Amygdala (tissue), 56 donors: ENCODE results near the gene NPR2.

Experiments
- DNase-seq, 56 donors: peaks; one replicate each; lab custom pipeline; 2025; lab: John Stamatoyannopoulos, UW

NPR2 gene

GRCh38 chr9:35797311-35798109 is 6.1 kb downstream of the NPR2 start:
- no peak for DNase-seq

GRCh38 chr9:35798658-35799374 is 7.4 kb downstream of the NPR2 start:
- no peak for DNase-seq

GRCh38 chr9:35800530-35800929 is 9.1 kb downstream of the NPR2 start:
- DNase-seq = no peak

GRCh38 chr9:35801328-35802128 is 10.1 kb downstream of the NPR2 start:
- DNase-seq = no peak

GRCh38 chr9:35806101-35806500 is 14.7 kb downstream of the NPR2 start:
- DNase-seq = no peak

- no peak for DNase-seq
These were observed 17.0 kb downstream of the NPR2 start for GRCh38 chr9:35808433-35808832.

GRCh38 chr9:35810122-35810521 is 18.7 kb downstream of the NPR2 start:
- DNase-seq = no peak

GRCh38 chr9:35811381-35812024 is 20.1 kb downstream of the NPR2 start:
- DNase-seq = peak in 23 of 56 donors; percentile 11 to 88 (median 28)

GRCh38 chr9:35812025-35812602 is 20.7 kb downstream of the NPR2 start, which contains the start of gene SPAG8:
Gene SPAG8 (minus strand): TSS chr9:35812262. CDS start chr9:35812147, 115 bp downstream.
- DNase-seq = peak; percentile 40 to 96 (median 90)

- DNase-seq = no peak
These were observed 22.2 kb downstream of the NPR2 start for GRCh38 chr9:35813434-35814105.

- DNase-seq = peak in 39 of 56 donors; percentile 25 to 79 (median 56)
These were observed 22.9 kb downstream of the NPR2 start for GRCh38 chr9:35814106-35814840.

GRCh38 chr9:35814841-35815543 is 23.6 kb downstream of the NPR2 start, which contains the start of gene HINT2:
Gene HINT2 (minus strand): TSS chr9:35815042. CDS start chr9:35814979, 63 bp downstream.
- peak; percentile 28 to 99 (median 94) for DNase-seq

- DNase-seq = no peak
These were observed 25.3 kb downstream of the NPR2 start for GRCh38 chr9:35816708-35817107.

- DNase-seq = no peak
These were observed 26.9 kb downstream of the NPR2 start for GRCh38 chr9:35818341-35818740.

- no peak for DNase-seq
These were observed 28.7 kb downstream of the NPR2 start for GRCh38 chr9:35820076-35820475.

- DNase-seq = no peak
These were observed 31.5 kb downstream of the NPR2 start for GRCh38 chr9:35822926-35823325.

- peak in 11 of 56 donors; percentile 3 to 51 (median 12) for DNase-seq
These were observed 34.8 kb downstream of the NPR2 start for GRCh38 chr9:35826071-35826701.
